ENCODE measurements around the gene FILIP1. TPM values are rescaled to one million over a fixed set of nuclear protein-coding genes. Genes with fewer than 3 reads are reported as not detected.

The FILIP1 gene
- polyA plus RNA-seq, 3 donors = not detected

- DNase-seq = no peak
- intact Hi-C loops (cut with micrococcal nuclease) = no loop called here
- peaks cover 0 to 3% of the 10 kb centered on the region in 2 donors for H3K9me3 ChIP-seq (replicated peaks in 1 of 2; ENCODE audit: control insufficient read depth in 1 of 2, insufficient read depth in 1 of 2, low read length in 2 of 2)
- no peaks in the 10 kb centered on the region for H3K4me1 ChIP-seq (ENCODE audit: control insufficient read depth in 1 of 2, insufficient read depth in 2 of 2, low read length in 2 of 2)
- H2AFZ ChIP-seq (ENCODE audit: insufficient read depth, low read depth, low read length, poor library complexity, severe bottlenecking) = no peak overlapping the region
- H3K79me2 ChIP-seq (ENCODE audit: insufficient read depth, low read length) = no peaks in the 10 kb centered on the region
- H3K9ac ChIP-seq (ENCODE audit: insufficient read depth, low read length, poor library complexity, severe bottlenecking) = no peak overlapping the region
- H3K4me2 ChIP-seq (replicated peaks; ENCODE audit: extremely low read depth, low read length, poor library complexity, severe bottlenecking) = no peak overlapping the region
- no peak for TF ChIP-seq CTCF (IDR thresholded peaks at IDR 0.05)
- Mint-ChIP-seq H3K27ac (no peak overlapping the region), H3K4me1 (no peaks in the 10 kb centered on the region), H3K9me3 (peaks cover 0 to 7% (median 0%) of the 10 kb centered on the region in 7 donors), H3K4me3 (no peak overlapping the region), H3K36me3 (no peaks in the 10 kb centered on the region), H3K27me3 (ENCODE audit: low read depth in 3 of 3) (no peaks in the 10 kb centered on the region)
- no peaks in the 10 kb centered on the region for H3K36me3 ChIP-seq (replicated peaks in 1 of 2; ENCODE audit: control insufficient read depth in 1 of 2, insufficient read depth in 2 of 2, low read length in 2 of 2)
- no peak overlapping the region for H3K4me3 ChIP-seq (replicated peaks in 1 of 3; ENCODE audit: low read depth in 2 of 3, low read length in 3 of 3)
- 82% methylated on average over 1 of the region's 1 CpG for WGBS (ENCODE audit: insufficient coverage)
- H4K20me1 ChIP-seq (ENCODE audit: insufficient read depth, low read length) = no peaks in the 10 kb centered on the region
- H3K27me3 ChIP-seq (ENCODE audit: control insufficient read depth in 2 of 2, insufficient read depth in 2 of 2, low read length in 2 of 2) = no peaks in the 10 kb centered on the region
- no peak overlapping the region for H3K27ac ChIP-seq (ENCODE audit: low read depth in 1 of 2, low read length in 2 of 2)
Observed at GRCh38 chr6:75391276-75391675, 102.3 kb downstream of the FILIP1 start.

GRCh38 chr6:75386050-75386770, 107.4 kb downstream of the FILIP1 start:
- DNase-seq = no peak
- no peak overlapping the region for H3K4me3 ChIP-seq (replicated peaks in 1 of 3; ENCODE audit: low read depth in 2 of 3, low read length in 3 of 3)
- H3K4me2 ChIP-seq (replicated peaks; ENCODE audit: extremely low read depth, low read length, poor library complexity, severe bottlenecking) = no peak overlapping the region
- no peaks in the 10 kb centered on the region for H4K20me1 ChIP-seq (ENCODE audit: insufficient read depth, low read length)
- intact Hi-C loops (cut with micrococcal nuclease) = no loop called here
- Mint-ChIP-seq H3K27me3 (ENCODE audit: low read depth in 3 of 3) (peaks cover 0 to 2% (median 0%) of the 10 kb centered on the region in 3 donors), H3K4me3 (no peak overlapping the region), H3K4me1 (no peaks in the 10 kb centered on the region), H3K27ac (no peak overlapping the region), H3K9me3 (peaks cover 0 to 3% (median 0%) of the 10 kb centered on the region in 7 donors), H3K36me3 (no peaks in the 10 kb centered on the region)
- no peak overlapping the region for H3K27ac ChIP-seq (ENCODE audit: low read depth in 1 of 2, low read length in 2 of 2)
- no peak overlapping the region for H2AFZ ChIP-seq (ENCODE audit: insufficient read depth, low read depth, low read length, poor library complexity, severe bottlenecking)
- no peaks in the 10 kb centered on the region for H3K36me3 ChIP-seq (replicated peaks in 1 of 2; ENCODE audit: control insufficient read depth in 1 of 2, insufficient read depth in 2 of 2, low read length in 2 of 2)
- H3K9me3 ChIP-seq (replicated peaks in 1 of 2; ENCODE audit: control insufficient read depth in 1 of 2, insufficient read depth in 1 of 2, low read length in 2 of 2) = no peaks in the 10 kb centered on the region
- 100% methylated on average over 2 of the region's 8 CpGs for WGBS (ENCODE audit: insufficient coverage)
- no peak for TF ChIP-seq CTCF (IDR thresholded peaks at IDR 0.05)
- no peak overlapping the region for H3K9ac ChIP-seq (ENCODE audit: insufficient read depth, low read length, poor library complexity, severe bottlenecking)
- H3K4me1 ChIP-seq (ENCODE audit: control insufficient read depth in 1 of 2, insufficient read depth in 2 of 2, low read length in 2 of 2) = no peaks in the 10 kb centered on the region
- H3K27me3 ChIP-seq (ENCODE audit: control insufficient read depth in 2 of 2, insufficient read depth in 2 of 2, low read length in 2 of 2) = no peaks in the 10 kb centered on the region
- no peaks in the 10 kb centered on the region for H3K79me2 ChIP-seq (ENCODE audit: insufficient read depth, low read length)
